Caco-2 (cell line): ENCODE data around the gene C5. TPM values are rescaled to one million over a fixed set of nuclear protein-coding genes. Genes with fewer than 3 reads are reported as not detected.

Experiments
- BruUV-seq: library from RNA; stranded (reverse); fragments of 400-500 nt; replicated peaks from 2 replicates; lab custom pipeline; 2021; lab: Mats Ljungman, UMichigan
- CTCF ChIA-PET: fragments of 300-600 bp; sonication (Branson Sonifier 250); formaldehyde crosslinking; loops from one replicate; lab custom pipeline; 2022; ENCODE audit warnings: antibody characterized with exemption; lab: Charles Lee
- POLR2A ChIA-PET: fragments of 300-600 bp; sonication (Branson Sonifier 250); formaldehyde crosslinking; loops from one replicate; lab custom pipeline; 2022; ENCODE audit warnings: antibody characterized with exemption; lab: Charles Lee
- DNase-seq, 2 experiments: peaks; one replicate each; pipeline versions ENCODE4 v3.0.0 to v3.0.0-alpha.2; 2020 to 2022
- H3K27me3 ChIP-seq: replicated peaks from 2 replicates; pipeline ENCODE4 v1.6.0; 2011; ENCODE audit warnings: low read length; ENCODE audit not compliant: control insufficient read depth, insufficient read depth
- H3K36me3 ChIP-seq: 2 replicates; pipeline ENCODE4 v1.5.1; 2011; ENCODE audit warnings: low read length; ENCODE audit not compliant: control insufficient read depth, insufficient read depth
- H3K4me1 ChIP-seq: fragments of 250-450 bp; sonication (Bioruptor Pico); 2 replicates; pipeline ENCODE4 v1.5.1; 2020; ENCODE audit warnings: mild to moderate bottlenecking
- H3K4me3 ChIP-seq: 2 replicates; pipeline ENCODE4 v1.5.1; 2011; ENCODE audit warnings: low read depth, mild to moderate bottlenecking, control low read depth, low read length
- H3K9me3 ChIP-seq: fragments of 250-450 bp; sonication (Bioruptor Pico); 2 replicates; pipeline ENCODE4 v1.5.1; 2020; ENCODE audit warnings: mild to moderate bottlenecking, moderate library complexity
- H3K27ac Mint-ChIP-seq: one replicate; pipeline ENCODE4 v1.8.0; 2022; ENCODE audit warnings: mixed read lengths; ENCODE audit not compliant: unreplicated experiment
- H3K27me3 Mint-ChIP-seq: one replicate; pipeline ENCODE4 v1.8.0; 2022; ENCODE audit warnings: mixed read lengths; ENCODE audit not compliant: insufficient read depth, unreplicated experiment
- H3K36me3 Mint-ChIP-seq: one replicate; pipeline ENCODE4 v1.8.0; 2022; ENCODE audit warnings: mild to moderate bottlenecking, mixed read lengths; ENCODE audit not compliant: insufficient read depth, unreplicated experiment
- H3K4me1 Mint-ChIP-seq: one replicate; pipeline ENCODE4 v1.8.0; 2022; ENCODE audit warnings: low read depth, mixed read lengths; ENCODE audit not compliant: unreplicated experiment
- H3K4me3 Mint-ChIP-seq: one replicate; pipeline ENCODE4 v1.8.0; 2022; ENCODE audit warnings: mild to moderate bottlenecking, moderate library complexity, mixed read lengths; ENCODE audit not compliant: unreplicated experiment
- H3K9me3 Mint-ChIP-seq: one replicate; pipeline ENCODE4 v1.8.0; 2022; ENCODE audit warnings: mixed read lengths; ENCODE audit not compliant: unreplicated experiment
- CTCF ChIP-seq, 2 experiments: fragments of 200-600 bp in 1 of 2; IDR thresholded peaks; 1 replicate in 1 of 2; 2 replicates in 1 of 2; pipeline versions ENCODE4 v1.5.1 to v1.8.0; 2011 to 2022; ENCODE audit warnings: antibody characterized with exemption in 1 of 2, control low read depth in 1 of 2, inconsistent platforms in 1 of 2, low read depth in 1 of 2, low read length in 1 of 2, mild to moderate bottlenecking in 1 of 2, moderate library complexity in 1 of 2; ENCODE audit not compliant: insufficient read depth in 1 of 2, severe bottlenecking in 1 of 2, unreplicated experiment in 1 of 2
- intact Hi-C: fragments of 100-400 bp; cut with micrococcal nuclease; formaldehyde crosslinking; loops from one replicate; pipeline ENCODE4 v1.10.0; 2022; ENCODE audit not compliant: unreplicated experiment
- total RNA-seq: library from RNA; stranded (reverse); gene quantifications from 2 replicates; pipeline ENCODE4 v1.2.3, GENCODE V29; 2022

Gene C5
- total RNA-seq, 1 experiment from 2014 or later: 14.9 TPM

- Histone ChIP-seq H3K27me3 (no peaks in the 10 kb centered on the region), H3K9me3 (no peaks in the 10 kb centered on the region), H3K4me1 (peaks cover 15% of the 10 kb centered on the region; the same call in 1 of the 2 replicates), H3K36me3 (no peaks in the 10 kb centered on the region), H3K4me3 (no peak overlapping the region)
- CTCF ChIA-PET: interaction anchor here (1.0 to 3.6 kb wide), 11 partner anchors 8 to 304 kb away, joined by 3 to 73 read pairs (median 10); no protein-coding TSS in a partner anchor
- H3K4me1 Mint-ChIP-seq: peaks cover 20% of the 10 kb centered on the region
- H3K4me3 Mint-ChIP-seq: no peak overlapping the region
- intact Hi-C loops: loop anchor here (10.0 kb wide), 1 partner anchor 445 kb away; no protein-coding TSS in a partner anchor
- H3K27ac Mint-ChIP-seq: no peak overlapping the region
- no peak for DNase-seq
- no TSS peak for BruUV-seq
- no peaks in the 10 kb centered on the region for H3K9me3 Mint-ChIP-seq
- H3K36me3 Mint-ChIP-seq: no peaks in the 10 kb centered on the region
- TF ChIP-seq CTCF (IDR thresholded peaks at IDR 0.05; ENCODE audit: insufficient read depth in 1 of 2, low read depth in 1 of 2, low read length in 1 of 2, severe bottlenecking in 1 of 2, unreplicated experiment in 1 of 2): no peak
- POLR2A ChIA-PET: interaction anchor here (0.6 kb wide), 1 partner anchor 196 kb away, joined by 3 read pairs; no protein-coding TSS in a partner anchor
- H3K27me3 Mint-ChIP-seq: no peaks in the 10 kb centered on the region
Observed at GRCh38 chr9:121059513-121059912, 9.4 kb upstream of the C5 start.

- BruUV-seq: no TSS peak
- no peaks in the 10 kb centered on the region for H3K27me3 ChIP-seq
- peaks cover 13% of the 10 kb centered on the region; the same call in 1 of the 2 replicates for H3K4me1 ChIP-seq
- intact Hi-C loops: loop anchor here (10.0 kb wide), 1 partner anchor 443 kb away; no protein-coding TSS in a partner anchor
- no peaks in the 10 kb centered on the region for H3K27me3 Mint-ChIP-seq
- POLR2A ChIA-PET: no interaction called here
- H3K36me3 Mint-ChIP-seq: no peaks in the 10 kb centered on the region
- H3K4me3 ChIP-seq: no peak overlapping the region
- CTCF ChIA-PET: interaction anchor here (1.4 to 3.6 kb wide), 3 partner anchors 19 to 73 kb away, joined by 4 to 73 read pairs (median 18); no protein-coding TSS in a partner anchor
- no peaks in the 10 kb centered on the region for H3K36me3 ChIP-seq
- H3K9me3 Mint-ChIP-seq: no peaks in the 10 kb centered on the region
- no peak overlapping the region for H3K4me3 Mint-ChIP-seq
- no peak for TF ChIP-seq CTCF (IDR thresholded peaks at IDR 0.05; ENCODE audit: insufficient read depth in 1 of 2, low read depth in 1 of 2, low read length in 1 of 2, severe bottlenecking in 1 of 2, unreplicated experiment in 1 of 2)
- DNase-seq: no peak
- H3K27ac Mint-ChIP-seq: no peak overlapping the region
- no peaks in the 10 kb centered on the region for H3K9me3 ChIP-seq
- peaks cover 13% of the 10 kb centered on the region for H3K4me1 Mint-ChIP-seq
Observed at GRCh38 chr9:121057821-121058220, 7.7 kb upstream of the C5 start.

- Mint-ChIP-seq H3K27me3 (no peaks in the 10 kb centered on the region), H3K27ac (no peak overlapping the region), H3K4me1 (peaks cover 1% of the 10 kb centered on the region), H3K4me3 (no peak overlapping the region), H3K36me3 (no peaks in the 10 kb centered on the region), H3K9me3 (no peaks in the 10 kb centered on the region)
- intact Hi-C loops: loop anchor here (1.0 to 10.0 kb wide), 3 partner anchors 33 to 441 kb away; no protein-coding TSS in a partner anchor
- Histone ChIP-seq H3K36me3 (no peaks in the 10 kb centered on the region), H3K9me3 (no peaks in the 10 kb centered on the region), H3K4me1 (peaks cover 8% of the 10 kb centered on the region; the same call in 1 of the 2 replicates), H3K27me3 (no peaks in the 10 kb centered on the region), H3K4me3 (no peak overlapping the region)
- BruUV-seq: no TSS peak
- DNase-seq: peak; percentile 48 to 51
- POLR2A ChIA-PET: no interaction called here
- peak; percentile 46 to 67 for TF ChIP-seq CTCF (IDR thresholded peaks at IDR 0.05; ENCODE audit: insufficient read depth in 1 of 2, low read depth in 1 of 2, low read length in 1 of 2, severe bottlenecking in 1 of 2, unreplicated experiment in 1 of 2)
- CTCF ChIA-PET: interaction anchor here (0.7 to 1.5 kb wide), 7 partner anchors 9 to 134 kb away, joined by 3 to 11 read pairs (median 4); no protein-coding TSS in a partner anchor
Observed at GRCh38 chr9:121055642-121056143, 5.6 kb upstream of the C5 start.
